C4-2B (cell line): ENCODE data around the gene CES4A.

Source experiments
- ZFX ChIP-seq: fragments of 450-650 bp; IDR thresholded peaks from 2 replicates; pipeline ENCODE4 v1.6.1; 2017
- TF ChIP-seq, protein P1 (sequence below): fragments of 450-650 bp; conservative IDR thresholded peaks from 2 replicates; pipeline ENCODE4 v1.5.1; 2017; ENCODE audit warnings: mild to moderate bottlenecking

- TF ChIP-seq, protein P1, sequence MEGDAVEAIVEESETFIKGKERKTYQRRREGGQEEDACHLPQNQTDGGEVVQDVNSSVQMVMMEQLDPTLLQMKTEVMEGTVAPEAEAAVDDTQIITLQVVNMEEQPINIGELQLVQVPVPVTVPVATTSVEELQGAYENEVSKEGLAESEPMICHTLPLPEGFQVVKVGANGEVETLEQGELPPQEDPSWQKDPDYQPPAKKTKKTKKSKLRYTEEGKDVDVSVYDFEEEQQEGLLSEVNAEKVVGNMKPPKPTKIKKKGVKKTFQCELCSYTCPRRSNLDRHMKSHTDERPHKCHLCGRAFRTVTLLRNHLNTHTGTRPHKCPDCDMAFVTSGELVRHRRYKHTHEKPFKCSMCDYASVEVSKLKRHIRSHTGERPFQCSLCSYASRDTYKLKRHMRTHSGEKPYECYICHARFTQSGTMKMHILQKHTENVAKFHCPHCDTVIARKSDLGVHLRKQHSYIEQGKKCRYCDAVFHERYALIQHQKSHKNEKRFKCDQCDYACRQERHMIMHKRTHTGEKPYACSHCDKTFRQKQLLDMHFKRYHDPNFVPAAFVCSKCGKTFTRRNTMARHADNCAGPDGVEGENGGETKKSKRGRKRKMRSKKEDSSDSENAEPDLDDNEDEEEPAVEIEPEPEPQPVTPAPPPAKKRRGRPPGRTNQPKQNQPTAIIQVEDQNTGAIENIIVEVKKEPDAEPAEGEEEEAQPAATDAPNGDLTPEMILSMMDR, result no peak
- TF ChIP-seq ZFX, result no peak
These were observed 51.8 kb downstream of the CES4A start for GRCh38 chr16:67040166-67040565.
